Endothelial cell of umbilical vein (primary cell): ENCODE results near the gene UBE2S. TPM values are rescaled to one million over a fixed set of nuclear protein-coding genes. Genes with fewer than 3 reads are reported as not detected.

ENCODE experiments used
- BruUV-seq: library from RNA; stranded (reverse); fragments of 400-500 nt; replicated peaks from 2 replicates; lab custom pipeline; 2021; lab: Mats Ljungman, UMichigan
- CTCF ChIA-PET: fragments of 300-600, 350-600 bp; sonication (Branson Sonifier 250); formaldehyde crosslinking; loops from one replicate; lab custom pipeline; 2021; ENCODE audit warnings: antibody characterized with exemption, inconsistent platforms; lab: Charles Lee
- POLR2A ChIA-PET: fragments of 300-600, 350-600 bp; sonication (Branson Sonifier 250); formaldehyde crosslinking; loops from one replicate; lab custom pipeline; 2021; ENCODE audit warnings: antibody characterized with exemption, inconsistent platforms; lab: Charles Lee
- DNase-seq: peaks from one replicate; pipeline ENCODE4 v3.0.0-alpha.2; 2011; ENCODE audit warnings: low read depth, low spot score
- FAIRE-seq: peaks from 2 replicates; lab custom pipeline; 2011; peaks lifted over from hg19 to GRCh38; lab: Jason Lieb, UNC
- H2AFZ ChIP-seq: 2 replicates; pipeline ENCODE4 v1.6.0; 2012; ENCODE audit warnings: low read depth, low read length, control low read depth, inconsistent platforms
- H3K27ac ChIP-seq: 2 replicates; pipeline ENCODE4 v1.5.1; 2011; ENCODE audit warnings: low read depth, mild to moderate bottlenecking, control low read depth, low read length, moderate library complexity; ENCODE audit not compliant: insufficient read depth
- H3K27me3 ChIP-seq, 2 experiments: 2 replicates each; pipeline versions ENCODE4 v1.6.0 to v1.6.1; 2011; ENCODE audit warnings: low read length in 2 of 2, mixed read lengths in 1 of 2; ENCODE audit not compliant: control insufficient read depth in 2 of 2, insufficient read depth in 2 of 2
- H3K36me3 ChIP-seq, 2 experiments: 2 replicates in 1 of 2; 3 replicates in 1 of 2; pipeline ENCODE4 v1.5.1; 2011; ENCODE audit warnings: low read length in 2 of 2, mild to moderate bottlenecking in 1 of 2, moderate library complexity in 1 of 2; ENCODE audit not compliant: control insufficient read depth in 2 of 2, insufficient read depth in 2 of 2; ENCODE audit errors: extremely low read depth in 1 of 2
- H3K4me1 ChIP-seq: 3 replicates; pipeline ENCODE4 v1.5.1; 2011; ENCODE audit warnings: mild to moderate bottlenecking, low read length; ENCODE audit not compliant: control insufficient read depth, insufficient read depth; ENCODE audit errors: extremely low read depth
- H3K4me2 ChIP-seq: 2 replicates; pipeline ENCODE4 v1.6.1; 2011; ENCODE audit warnings: low read length, control low read depth, mixed read lengths; ENCODE audit not compliant: insufficient read depth
- H3K4me3 ChIP-seq, 3 experiments: fragments of 200-600 bp in 1 of 3; sonication (generic), shearing (Covaris generic) in 1 of 3; replicated peaks in 1 of 3; 2 replicates each; pipeline ENCODE4 v1.5.1; 2011 to 2016; ENCODE audit warnings: control low read depth in 3 of 3, low read length in 3 of 3, mild to moderate bottlenecking in 2 of 3, inconsistent platforms in 1 of 3, low read depth in 1 of 3, moderate library complexity in 1 of 3; ENCODE audit not compliant: insufficient read depth in 1 of 3
- H3K79me2 ChIP-seq: 2 replicates; pipeline ENCODE4 v1.6.0; 2012; ENCODE audit warnings: low read length, inconsistent platforms; ENCODE audit not compliant: control insufficient read depth, insufficient read depth
- H3K9ac ChIP-seq: replicated peaks from 2 replicates; pipeline ENCODE3; 2011; ENCODE audit warnings: low read length, control low read depth; ENCODE audit not compliant: insufficient read depth; ENCODE audit errors: extremely low read depth
- H3K9me1 ChIP-seq: replicated peaks from 3 replicates; pipeline ENCODE4 v1.6.0; 2011; ENCODE audit warnings: mild to moderate bottlenecking, low read length; ENCODE audit not compliant: control insufficient read depth, insufficient read depth; ENCODE audit errors: extremely low read depth
- H3K9me3 ChIP-seq: replicated peaks from 2 replicates; pipeline ENCODE4 v1.5.1; 2012; ENCODE audit warnings: low read length, inconsistent platforms; ENCODE audit not compliant: control insufficient read depth, insufficient read depth
- H4K20me1 ChIP-seq: replicated peaks from 2 replicates; pipeline ENCODE3; 2011; ENCODE audit warnings: mild to moderate bottlenecking, low read length; ENCODE audit not compliant: control insufficient read depth, insufficient read depth; ENCODE audit errors: extremely low read depth
- EZH2 ChIP-seq: IDR thresholded peaks from 2 replicates; pipeline ENCODE4 v1.6.1; 2012; ENCODE audit warnings: borderline replicate concordance, low read depth, mild to moderate bottlenecking, moderate library complexity, low read length, inconsistent platforms; ENCODE audit not compliant: severe bottlenecking
- FOS ChIP-seq: IDR thresholded peaks from 2 replicates; pipeline ENCODE4 v1.6.1; 2011; ENCODE audit warnings: mild to moderate bottlenecking, low read length, moderate library complexity, borderline replicate concordance; ENCODE audit not compliant: insufficient read depth
- GATA2 ChIP-seq: IDR thresholded peaks from 2 replicates; pipeline ENCODE4 v1.7.0; 2011; ENCODE audit warnings: low read depth, mild to moderate bottlenecking, moderate library complexity, mixed read lengths, low read length; ENCODE audit not compliant: insufficient read length, insufficient read depth
- JUN ChIP-seq: IDR thresholded peaks from 2 replicates; pipeline ENCODE4 v1.6.1; 2011; ENCODE audit warnings: borderline replicate concordance, low read depth; ENCODE audit not compliant: insufficient read length, insufficient read depth
- MYC ChIP-seq: IDR thresholded peaks from one replicate; pipeline ENCODE4 v1.6.1; 2011; ENCODE audit warnings: mild to moderate bottlenecking, low read depth, low read length
- POLR2A ChIP-seq: IDR thresholded peaks from 2 replicates; pipeline ENCODE4 v1.6.1; 2012; ENCODE audit warnings: low read depth, mild to moderate bottlenecking, control low read depth, low read length
- POLR2AphosphoS5 ChIP-seq: IDR thresholded peaks from 2 replicates; pipeline ENCODE4 v1.6.1; 2012; ENCODE audit warnings: low read depth, mild to moderate bottlenecking, control low read depth, low read length, moderate library complexity; ENCODE audit not compliant: insufficient read depth
- dilution Hi-C: fragments of 300-500 bp; cut with MboI; formaldehyde crosslinking; loops from one replicate; pipeline ENCODE4 v1.15.0; 2019; ENCODE audit warnings: low sequenced_read_pairs; ENCODE audit not compliant: extremely low pct_ligation_motif_present
- intact Hi-C: fragments of 100-400 bp; cut with micrococcal nuclease; formaldehyde crosslinking; loops from one replicate; pipeline ENCODE4 v1.10.0; 2022
- polyA plus RNA-seq, 4 experiments: library from polyadenylated mRNA; depleted of rRNA in 3 of 4; stranded (reverse) in 3 of 4; unstranded in 1 of 4; fragments of >200 nt; gene quantifications; 2 replicates each; pipeline versions ENCODE4 v1.2.1 to v1.2.3, GENCODE V29; 2011 to 2012; ENCODE audit warnings: missing spikeins in 1 of 4
- total RNA-seq: library from RNA; stranded (reverse); gene quantifications from 2 replicates; pipeline ENCODE4 v1.2.3, GENCODE V29; 2021
- TF ChIP-seq, protein P1 (sequence below): IDR thresholded peaks from 2 replicates; pipeline ENCODE4 v1.6.1; 2011; ENCODE audit not compliant: insufficient read depth, insufficient read length
- TF ChIP-seq, protein P2 (sequence below), 2 donors: IDR thresholded peaks; 1 replicate in 1 of 2; 2 replicates in 1 of 2; pipeline ENCODE4 v1.5.1; 2011; ENCODE audit warnings: low read length in 2 of 2, mild to moderate bottlenecking in 2 of 2, moderate library complexity in 2 of 2, control low read depth in 1 of 2, inconsistent platforms in 1 of 2, low read depth in 1 of 2; ENCODE audit not compliant: insufficient read depth in 1 of 2; ENCODE audit errors: extremely low read depth in 1 of 2

UBE2S gene
- total and polyA plus RNA-seq, 2 donors (not counting 3 experiments of a cell fraction or from before 2014, with no cell fraction given), result 183 to 257 TPM

DNA sequence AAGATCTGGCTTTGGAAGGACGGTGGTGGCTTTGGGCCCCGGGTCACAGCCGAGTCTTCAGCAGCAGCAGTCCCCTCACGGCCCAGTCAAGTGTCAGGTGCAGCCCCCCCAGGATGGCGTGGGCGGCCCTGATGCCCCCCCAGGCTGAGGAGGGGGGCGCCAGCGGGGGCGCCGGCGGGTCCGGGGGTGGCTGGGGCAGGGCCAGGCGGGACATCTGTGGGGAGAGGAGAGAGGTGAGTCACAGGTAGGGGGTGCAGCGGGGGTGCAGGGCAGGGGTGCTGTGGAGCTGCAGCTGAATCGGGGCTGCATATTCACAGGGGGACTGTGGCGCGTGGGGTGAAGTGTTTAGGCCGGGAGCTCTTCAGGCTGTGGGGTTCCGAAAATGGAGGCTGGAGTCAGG, 41.6 kb downstream of the UBE2S start:
- Histone ChIP-seq H3K9ac (no peak overlapping the region), H3K4me1 (peaks cover 3% of the 10 kb centered on the region), H3K9me3 (no peaks in the 10 kb centered on the region), H3K4me3 (no peak overlapping the region), H3K27me3 (peaks cover 7 to 18% of the 10 kb centered on the region in 2 experiments), H4K20me1 (no peaks in the 10 kb centered on the region), H2AFZ (no peak overlapping the region), H3K79me2 (no peaks in the 10 kb centered on the region), H3K9me1 (no peaks in the 10 kb centered on the region), H3K4me2 (no peak overlapping the region), H3K27ac (no peak overlapping the region), H3K36me3 (no peaks in the 10 kb centered on the region)
- no TSS peak for BruUV-seq
- ChIA-PET POLR2A (no interaction called here), CTCF (interaction anchor here (1.2 kb wide), 1 partner anchor 9 kb away, joined by 3 read pairs; no protein-coding TSS in a partner anchor)
- DNase-seq (no peak), FAIRE-seq (no peak)
- dilution Hi-C loops, result no loop called here
- intact Hi-C loops, result no loop called here
- TF ChIP-seq POLR2AphosphoS5 (no peak), MYC (no peak), EZH2 (no peak), FOS (no peak), GATA2 (no peak), JUN (no peak), POLR2A (no peak)
- TF ChIP-seq, protein P1, sequence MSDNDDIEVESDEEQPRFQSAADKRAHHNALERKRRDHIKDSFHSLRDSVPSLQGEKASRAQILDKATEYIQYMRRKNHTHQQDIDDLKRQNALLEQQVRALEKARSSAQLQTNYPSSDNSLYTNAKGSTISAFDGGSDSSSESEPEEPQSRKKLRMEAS, result no peak
- TF ChIP-seq, protein P2, sequence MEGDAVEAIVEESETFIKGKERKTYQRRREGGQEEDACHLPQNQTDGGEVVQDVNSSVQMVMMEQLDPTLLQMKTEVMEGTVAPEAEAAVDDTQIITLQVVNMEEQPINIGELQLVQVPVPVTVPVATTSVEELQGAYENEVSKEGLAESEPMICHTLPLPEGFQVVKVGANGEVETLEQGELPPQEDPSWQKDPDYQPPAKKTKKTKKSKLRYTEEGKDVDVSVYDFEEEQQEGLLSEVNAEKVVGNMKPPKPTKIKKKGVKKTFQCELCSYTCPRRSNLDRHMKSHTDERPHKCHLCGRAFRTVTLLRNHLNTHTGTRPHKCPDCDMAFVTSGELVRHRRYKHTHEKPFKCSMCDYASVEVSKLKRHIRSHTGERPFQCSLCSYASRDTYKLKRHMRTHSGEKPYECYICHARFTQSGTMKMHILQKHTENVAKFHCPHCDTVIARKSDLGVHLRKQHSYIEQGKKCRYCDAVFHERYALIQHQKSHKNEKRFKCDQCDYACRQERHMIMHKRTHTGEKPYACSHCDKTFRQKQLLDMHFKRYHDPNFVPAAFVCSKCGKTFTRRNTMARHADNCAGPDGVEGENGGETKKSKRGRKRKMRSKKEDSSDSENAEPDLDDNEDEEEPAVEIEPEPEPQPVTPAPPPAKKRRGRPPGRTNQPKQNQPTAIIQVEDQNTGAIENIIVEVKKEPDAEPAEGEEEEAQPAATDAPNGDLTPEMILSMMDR (IDR thresholded peaks at IDR 0.05; ENCODE audit: extremely low read depth in 1 of 2, insufficient read depth in 1 of 2, low read depth in 1 of 2, low read length in 2 of 2), result no peak
